ENCODE results near the gene NQO2.

Gene NQO2

GRCh38 chr6:2979819-2980464 lies 19.8 kb upstream of the NQO2 start:
- no peak for DNase-seq (ENCODE audit: low read depth, low spot score)
- in situ Hi-C loops (cut with HindIII; ENCODE audit: low sequenced_read_pairs): loop anchor here (25.0 kb wide), 1 partner anchor 143 kb away; the partner anchor contains the start of gene SERPINB1
- H3K4me3 ChIP-seq (ENCODE audit: low read depth, low read length): no peak overlapping the region
- TF ChIP-seq CTCF (IDR thresholded peaks at IDR 0.05; ENCODE audit: low read depth, low read length): no peak

DNA sequence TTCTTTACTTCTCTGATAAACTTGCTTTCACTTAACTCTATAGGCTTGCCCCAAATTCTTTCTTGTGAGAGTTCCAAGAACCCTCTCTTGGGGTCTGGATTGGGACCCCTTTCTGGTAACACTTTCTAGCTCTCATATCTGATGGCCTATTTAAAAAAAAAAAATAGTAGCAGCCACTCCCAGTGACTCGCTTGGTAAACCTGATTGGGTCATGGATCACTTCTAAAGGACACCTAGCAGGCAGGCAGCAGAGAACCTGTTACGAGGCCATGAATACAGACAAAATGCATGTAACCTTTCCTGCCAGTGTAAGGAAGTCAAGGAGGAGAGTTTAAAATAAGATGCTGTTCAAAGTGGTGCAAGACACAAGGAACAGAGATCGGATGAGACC lies 19.2 kb upstream of the NQO2 start:
- TF ChIP-seq CTCF (IDR thresholded peaks at IDR 0.05; ENCODE audit: low read depth, low read length): no peak
- no peak overlapping the region for H3K4me3 ChIP-seq (ENCODE audit: low read depth, low read length)

DNA sequence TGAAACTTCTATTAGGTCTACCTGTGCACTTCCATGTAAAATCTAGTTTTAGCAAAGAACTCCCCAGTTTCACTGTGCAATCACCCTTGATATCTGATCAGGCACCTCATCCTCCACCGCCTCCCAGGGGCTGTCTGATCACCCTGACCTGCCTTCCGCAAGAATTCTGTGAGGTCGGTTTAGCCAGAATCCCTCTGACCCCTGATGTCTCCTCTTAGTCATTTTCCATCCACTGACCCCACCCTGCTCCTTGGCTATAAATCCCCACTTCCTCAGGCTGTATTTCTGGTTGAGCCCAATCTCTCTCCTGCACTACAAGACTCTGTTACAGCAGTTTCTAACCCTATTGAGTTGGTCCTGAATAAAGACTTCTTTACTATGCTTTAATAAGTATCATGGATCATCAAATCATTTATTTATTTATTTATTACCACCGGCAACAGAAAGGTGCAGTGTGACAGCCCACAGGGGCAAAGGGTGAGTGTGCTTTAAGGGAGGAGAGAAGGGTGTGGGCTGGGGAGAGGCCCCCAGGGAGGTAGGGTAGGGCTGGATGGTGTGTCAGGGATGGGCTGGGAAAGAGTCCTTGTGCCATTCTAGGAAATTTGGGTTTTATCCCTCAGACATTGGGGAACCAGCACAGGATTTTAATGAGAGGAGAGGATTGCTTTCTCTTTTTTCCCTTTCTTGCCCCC lies 17.1 kb upstream of the NQO2 start:
- no peak for TF ChIP-seq CTCF (IDR thresholded peaks at IDR 0.05; ENCODE audit: low read depth, low read length)
- in situ Hi-C loops (cut with HindIII; ENCODE audit: low sequenced_read_pairs): loop anchor here (25.0 kb wide), 1 partner anchor 145 kb away; the partner anchor contains the start of gene SERPINB1
- no peak overlapping the region for H3K4me3 ChIP-seq (ENCODE audit: low read depth, low read length)
- DNase-seq (ENCODE audit: low read depth, low spot score): no peak

More for the DNA sequence above, 19.2 kb upstream of the NQO2 start:
- DNase-seq (ENCODE audit: low read depth, low spot score): no peak
- in situ Hi-C loops (cut with HindIII; ENCODE audit: low sequenced_read_pairs): loop anchor here (25.0 kb wide), 1 partner anchor 143 kb away; the partner anchor contains the start of gene SERPINB1

- DNase-seq (ENCODE audit: low read depth, low spot score): no peak
- no peak for TF ChIP-seq CTCF (IDR thresholded peaks at IDR 0.05; ENCODE audit: low read depth, low read length)
- H3K4me3 ChIP-seq (ENCODE audit: low read depth, low read length): no peak overlapping the region
- in situ Hi-C loops (cut with HindIII; ENCODE audit: low sequenced_read_pairs): loop anchor here (25.0 kb wide), 1 partner anchor 148 kb away; the partner anchor contains the start of gene SERPINB1
Measured at GRCh38 chr6:2984738-2985406, 14.8 kb upstream of the NQO2 start.

GRCh38 chr6:2986722-2987221 lies 12.9 kb upstream of the NQO2 start:
- in situ Hi-C loops (cut with HindIII; ENCODE audit: low sequenced_read_pairs): loop anchor here (25.0 kb wide), 1 partner anchor 149 kb away; the partner anchor contains the start of gene SERPINB1
- no peak for TF ChIP-seq CTCF (IDR thresholded peaks at IDR 0.05; ENCODE audit: low read depth, low read length)
- no peak overlapping the region for H3K4me3 ChIP-seq (ENCODE audit: low read depth, low read length)
- peak; percentile 77 for DNase-seq (ENCODE audit: low read depth, low spot score)

- peak overlapping the region; percentile 65 for H3K4me3 ChIP-seq (ENCODE audit: low read depth, low read length)
- DNase-seq (ENCODE audit: low read depth, low spot score): no peak
- in situ Hi-C loops (cut with HindIII; ENCODE audit: low sequenced_read_pairs): loop anchor here (25.0 kb wide), 1 partner anchor 151 kb away; the partner anchor contains the start of gene SERPINB1
- TF ChIP-seq CTCF (IDR thresholded peaks at IDR 0.05; ENCODE audit: low read depth, low read length): no peak
Measured at GRCh38 chr6:2988094-2988425, 11.6 kb upstream of the NQO2 start.

All from astrocyte of the spinal cord (primary cell).